GM12874 (cell line): ENCODE results near the gene HYAL3.

ENCODE experiments used
- CTCF ChIP-seq: IDR thresholded peaks from 2 replicates; pipeline ENCODE4 v1.5.1; 2011; ENCODE audit warnings: low read depth, mild to moderate bottlenecking, control low read depth, low read length, moderate library complexity; ENCODE audit not compliant: insufficient read depth

HYAL3 gene

DNA sequence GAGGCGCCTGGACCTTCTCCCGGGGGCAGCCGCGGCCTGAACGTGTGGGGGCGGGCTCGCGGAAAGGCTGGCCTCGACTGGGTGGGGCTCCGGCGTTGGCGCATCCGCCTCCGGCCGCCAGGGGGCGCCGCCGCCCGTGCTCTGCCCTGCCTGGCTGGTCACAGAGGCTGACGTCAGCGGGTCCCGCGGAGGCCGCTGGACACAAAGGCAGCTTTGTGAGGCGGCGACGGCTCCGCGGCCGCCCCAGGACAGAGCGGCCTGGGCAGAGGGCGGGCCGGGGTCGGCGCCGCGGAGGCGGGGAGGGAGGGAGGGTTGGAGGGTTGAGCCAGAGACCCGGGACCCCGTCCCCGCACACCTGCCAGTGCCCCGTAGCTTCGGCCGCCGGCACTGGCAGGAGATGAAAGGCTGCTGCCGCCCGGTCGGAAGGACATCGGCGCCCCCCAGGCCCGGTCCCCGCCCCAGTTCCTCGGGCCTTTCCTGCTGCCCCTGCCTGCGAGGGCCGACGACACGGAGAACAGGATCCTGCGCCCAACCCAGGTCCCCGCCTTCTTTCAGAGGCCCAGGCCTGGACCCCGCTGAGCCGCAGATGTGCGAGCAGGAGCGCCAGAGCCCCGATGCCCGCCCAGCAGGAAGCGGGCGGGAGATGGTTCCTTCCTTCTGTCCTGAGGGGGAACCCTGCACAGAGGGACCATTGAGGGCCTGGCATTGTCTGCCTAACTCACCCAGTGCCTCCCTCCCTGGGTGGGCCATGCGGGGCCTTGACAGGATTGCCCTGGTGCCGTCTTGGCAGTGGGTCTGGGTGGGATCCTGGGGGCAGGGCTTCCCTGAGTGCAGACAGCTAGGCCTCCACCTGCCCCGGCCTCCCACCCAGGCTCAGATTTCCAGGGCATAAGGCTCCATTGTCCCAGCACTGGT lies 38.9 kb downstream of the HYAL3 start:
- peak; percentile 100 for TF ChIP-seq CTCF

DNA sequence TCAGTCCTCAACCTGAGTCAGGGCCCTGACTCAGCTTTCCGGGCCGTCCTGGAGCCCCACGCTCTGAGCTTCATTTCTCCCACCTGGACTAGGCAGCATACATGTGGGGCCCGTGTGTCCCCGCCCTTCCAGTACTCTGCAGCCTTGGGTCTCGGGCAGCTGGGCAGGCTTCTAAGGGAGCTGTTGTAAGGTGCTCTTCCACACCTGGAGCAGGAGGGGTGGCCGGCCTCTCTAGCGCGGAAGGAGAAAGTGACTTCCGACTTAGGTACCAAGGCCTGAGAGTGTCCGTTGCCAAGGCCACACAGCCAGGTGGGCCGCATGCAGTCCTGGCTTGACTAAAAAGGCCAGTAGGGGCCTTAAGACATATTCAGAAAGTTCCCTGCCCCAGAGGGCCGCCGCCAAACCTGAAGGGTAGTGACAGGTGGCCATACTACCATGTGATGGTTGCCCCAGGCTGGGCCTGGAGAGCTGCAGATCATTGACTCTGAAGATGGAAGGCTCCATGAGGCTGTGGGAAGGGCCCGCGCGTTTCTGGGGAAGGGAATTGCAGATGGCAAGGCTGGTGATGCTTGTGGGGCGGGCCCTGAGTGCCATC lies 39.7 kb downstream of the HYAL3 start:
- no peak for TF ChIP-seq CTCF

- TF ChIP-seq CTCF: no peak
Observed at GRCh38 chr3:50258979-50259378, 40.2 kb downstream of the HYAL3 start.

- no peak for TF ChIP-seq CTCF
Observed at GRCh38 chr3:50258029-50258680, 41.0 kb downstream of the HYAL3 start.

DNA sequence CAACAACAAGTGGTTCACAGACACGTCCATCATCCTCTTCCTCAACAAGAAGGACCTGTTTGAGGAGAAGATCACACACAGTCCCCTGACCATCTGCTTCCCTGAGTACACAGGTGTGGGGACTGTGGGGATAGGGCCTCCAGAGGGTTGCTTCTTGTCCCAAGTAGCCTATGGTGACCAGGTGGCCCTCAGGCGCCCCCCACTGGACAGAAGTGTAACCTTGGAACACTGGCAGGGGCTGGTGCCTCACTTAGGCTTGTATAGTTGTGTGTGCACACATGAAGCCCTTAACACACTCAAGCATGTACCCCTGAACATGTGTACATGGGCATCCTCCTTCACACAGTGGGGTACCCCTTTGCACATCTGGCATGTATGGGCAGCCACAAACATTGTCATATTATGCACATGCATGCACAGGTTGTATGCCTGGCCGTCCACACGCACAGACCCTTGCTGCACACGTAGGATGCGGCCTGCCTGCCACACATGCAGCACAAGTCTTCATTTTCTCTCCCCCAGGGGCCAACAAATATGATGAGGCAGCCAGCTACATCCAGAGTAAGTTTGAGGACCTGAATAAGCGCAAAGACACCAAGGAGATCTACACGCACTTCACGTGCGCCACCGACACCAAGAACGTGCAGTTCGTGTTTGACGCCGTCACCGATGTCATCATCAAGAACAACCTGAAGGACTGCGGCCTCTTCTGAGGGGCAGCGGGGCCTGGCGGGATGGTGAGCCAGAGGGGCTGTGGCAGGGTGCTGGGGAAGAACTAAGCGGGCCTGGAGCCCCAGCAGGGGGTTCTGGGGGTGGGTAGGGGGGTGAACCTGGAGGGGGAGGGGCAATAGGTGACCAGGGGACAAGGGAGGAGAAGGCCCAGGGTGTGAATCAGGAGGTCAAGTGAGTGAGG lies 42.0 kb downstream of the HYAL3 start:
- peak; percentile 60 for TF ChIP-seq CTCF

DNA sequence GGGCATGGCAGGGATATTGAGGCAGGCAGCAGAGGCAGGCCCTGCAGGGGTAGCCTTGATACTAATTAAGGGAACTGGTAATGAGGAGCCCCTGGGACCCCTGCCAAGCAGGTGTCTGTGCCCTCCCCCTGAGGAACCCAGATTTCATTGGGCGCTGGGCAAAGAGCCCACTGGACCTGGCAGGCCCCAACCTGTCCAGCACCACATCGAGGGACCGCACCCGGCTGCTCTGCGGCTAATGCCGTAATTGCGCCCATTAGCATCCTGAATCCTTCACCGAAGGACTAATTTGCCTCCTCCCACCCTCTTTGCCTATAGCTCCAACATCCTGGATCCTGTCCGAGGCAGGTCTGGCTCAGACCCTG lies 44.0 kb downstream of the HYAL3 start:
- TF ChIP-seq CTCF: no peak
